ENCODE data around the gene ABHD16B. TPM values are rescaled to one million over a fixed set of nuclear protein-coding genes. Genes with fewer than 3 reads are reported as not detected.

The ABHD16B gene
- total and polyA plus RNA-seq, 10 of the 15 experiments (the other 5 are each of a cell fraction or from before 2014, with no cell fraction given) = 0.13 TPM; not detected in 9

DNA sequence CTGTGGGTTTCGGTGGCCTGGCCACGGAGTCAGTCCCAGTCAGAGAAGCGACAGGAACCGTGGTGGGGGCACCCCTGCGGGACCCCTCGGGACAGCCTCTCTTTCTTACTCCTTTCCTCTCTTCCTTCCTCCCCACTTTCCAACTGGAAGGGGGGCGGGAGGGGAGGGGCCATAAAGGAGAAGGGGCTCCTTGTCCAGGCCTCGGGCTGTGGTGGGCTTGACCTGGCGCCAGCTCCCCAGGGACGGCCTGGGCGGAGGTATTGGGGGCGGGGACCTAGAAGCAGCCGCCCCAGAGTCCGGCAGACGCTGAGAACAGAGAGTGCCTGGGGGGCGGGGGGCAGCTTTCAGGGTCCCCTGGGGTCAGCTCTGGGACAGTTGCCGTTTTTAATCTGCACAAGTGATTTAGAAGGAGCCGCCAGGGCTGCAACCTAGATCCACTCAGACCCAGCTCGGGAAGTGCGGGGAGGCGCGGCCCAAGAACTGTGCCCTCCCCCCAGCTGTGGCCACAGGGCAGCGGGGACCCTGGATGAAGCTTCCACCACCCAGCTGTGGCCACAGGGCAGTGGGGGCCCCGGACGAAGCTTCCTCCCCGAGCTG, 6.4 kb upstream of the ABHD16B start:
- no peaks in the 10 kb centered on the region for H3K79me2 ChIP-seq (ENCODE audit: control insufficient read depth, insufficient read depth, low read length)
- peak; percentile 14 for TF ChIP-seq MEF2B (IDR thresholded peaks at IDR 0.05; ENCODE audit: partially characterized antibody, poor library complexity, severe bottlenecking)
- TF ChIP-seq ZNF274 (IDR thresholded peaks at IDR 0.05; ENCODE audit: insufficient read depth, insufficient read length) = no peak
- intact Hi-C loops (cut with micrococcal nuclease; ENCODE audit: unreplicated experiment) = no loop called here
- CTCF ChIA-PET = no interaction called here
- ATAC-seq (no peak), FAIRE-seq (no peak), DNase-seq (ENCODE audit: low read depth, low spot score) (no peak)
- H2AFZ ChIP-seq (ENCODE audit: control insufficient read depth, low read depth, low read length) = peak overlapping the region; percentile 56; the same call in 1 of the 2 replicates
- SMC1A ChIA-PET (ENCODE audit: uncharacterized antibody, unreplicated experiment) = interaction anchor here (1.5 kb wide), 1 partner anchor 9 kb away, joined by 4 read pairs; no protein-coding TSS in a partner anchor
- H3K4me3 ChIP-seq = no peak overlapping the region
- 18% methylated on average over 23 of the region's 26 CpGs for WGBS (ENCODE audit: insufficient coverage, insufficient replicate concordance, low lambda C conversion rate, missing lambda C conversion rate)
- POLR2A ChIA-PET = interaction anchor here (0.6 to 1.0 kb wide), 2 partner anchors 127 to 402 kb away, joined by 4 to 5 read pairs; no protein-coding TSS in a partner anchor
- no peak overlapping the region for H3K9ac ChIP-seq (ENCODE audit: control insufficient read depth, insufficient read depth, low read length)
- no TSS peak for BruUV-seq (replicated peaks)
- H4K20me1 ChIP-seq (ENCODE audit: control insufficient read depth, insufficient read depth) = no peaks in the 10 kb centered on the region
- H3K36me3 ChIP-seq (ENCODE audit: control insufficient read depth in 2 of 2, insufficient read depth in 2 of 2, low read length in 1 of 2) = no peaks in the 10 kb centered on the region
- peaks cover 54% of the 10 kb centered on the region for H3K4me1 ChIP-seq (ENCODE audit: control insufficient read depth, insufficient read depth, low read length)
- no peaks in the 10 kb centered on the region for H3K27me3 ChIP-seq (replicated peaks in 1 of 2; ENCODE audit: control insufficient read depth in 2 of 2, insufficient read depth in 2 of 2, low read length in 1 of 2)
- H3K9me3 ChIP-seq (replicated peaks; ENCODE audit: control insufficient read depth, insufficient read depth, low read length) = no peaks in the 10 kb centered on the region
- H3K27ac ChIP-seq (ENCODE audit: control insufficient read depth, insufficient read depth) = peak overlapping the region; percentile 72
- in situ Hi-C loops (cut with MboI) = loop anchor here (5.0 kb wide), 1 partner anchor 148 kb away; the partner anchor contains the start of genes ARFRP1 and ZGPAT
- peak overlapping the region; percentile 56; the same call in 1 of the 2 replicates for H3K4me2 ChIP-seq (ENCODE audit: control insufficient read depth, insufficient read depth)
- RAD21 ChIA-PET (ENCODE audit: unreplicated experiment) = interaction anchor here (0.9 to 1.4 kb wide), 2 partner anchors 147 to 317 kb away, joined by 3 read pairs; partner anchors contain the start of genes ARFRP1, PTK6 and ZGPAT

DNA sequence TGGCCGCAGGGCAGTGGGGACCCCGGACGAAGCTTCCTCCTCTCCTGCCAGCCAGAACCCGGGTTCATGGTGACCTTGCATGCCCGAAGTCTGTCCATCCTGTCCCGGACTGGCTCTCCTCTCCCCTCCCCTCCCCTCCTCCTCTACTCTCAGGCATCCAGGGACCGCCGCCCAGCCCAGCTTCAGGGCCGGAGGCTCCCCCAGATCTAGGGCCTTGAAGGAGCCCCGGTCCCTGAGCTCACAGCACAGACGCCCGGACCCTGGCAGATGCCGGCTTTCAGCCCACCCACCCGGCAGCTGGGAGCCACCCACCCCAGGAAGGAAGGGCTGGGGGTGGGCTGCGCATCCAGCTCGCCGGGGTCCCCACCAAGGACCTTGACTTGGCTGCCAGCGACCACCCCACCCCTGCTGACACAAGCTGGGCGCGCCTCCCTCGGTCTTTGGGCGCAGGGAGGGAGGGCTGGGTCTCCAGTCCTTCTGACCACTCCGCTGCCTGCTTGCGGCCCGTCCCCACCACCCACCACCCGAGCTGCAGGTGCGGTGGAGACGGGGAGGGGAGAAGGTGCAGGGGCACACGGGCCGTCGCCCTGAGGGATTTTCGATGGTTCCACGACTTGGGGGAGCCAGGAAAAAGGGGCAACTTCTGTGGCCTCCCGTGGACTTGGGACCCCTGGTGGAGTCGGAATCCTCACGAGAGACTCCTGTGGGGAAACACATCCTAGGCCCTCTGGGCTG, 5.8 kb upstream of the ABHD16B start:
- DNase-seq (ENCODE audit: low read depth, low spot score) (no peak), ATAC-seq (no peak), FAIRE-seq (no peak)
- ChIA-PET RAD21 (ENCODE audit: unreplicated experiment) (interaction anchor here (0.9 kb wide), 1 partner anchor 147 kb away, joined by 3 read pairs; the partner anchor contains the start of genes ARFRP1 and ZGPAT), SMC1A (ENCODE audit: uncharacterized antibody, unreplicated experiment) (interaction anchor here (1.5 kb wide), 1 partner anchor 9 kb away, joined by 4 read pairs; no protein-coding TSS in a partner anchor), POLR2A (interaction anchor here (0.7 to 1.0 kb wide), 2 partner anchors 302 to 401 kb away, joined by 3 to 4 read pairs; no protein-coding TSS in a partner anchor), CTCF (no interaction called here)
- in situ Hi-C loops (cut with MboI) = loop anchor here (5.0 kb wide), 1 partner anchor 148 kb away; the partner anchor contains the start of genes ARFRP1 and ZGPAT
- no peaks in the 10 kb centered on the region for H3K9me3 ChIP-seq (replicated peaks; ENCODE audit: control insufficient read depth, insufficient read depth, low read length)
- H3K4me3 ChIP-seq = no peak overlapping the region
- WGBS (ENCODE audit: insufficient coverage, insufficient replicate concordance, low lambda C conversion rate, missing lambda C conversion rate) = 85% methylated on average over 30 of the region's 36 CpGs
- H3K36me3 ChIP-seq (ENCODE audit: control insufficient read depth in 2 of 2, insufficient read depth in 2 of 2, low read length in 1 of 2) = no peaks in the 10 kb centered on the region
- no peaks in the 10 kb centered on the region for H4K20me1 ChIP-seq (ENCODE audit: control insufficient read depth, insufficient read depth)
- no peak overlapping the region for H3K27ac ChIP-seq (ENCODE audit: control insufficient read depth, insufficient read depth)
- BruUV-seq (replicated peaks) = no TSS peak
- H3K4me1 ChIP-seq (ENCODE audit: control insufficient read depth, insufficient read depth, low read length) = peaks cover 51% of the 10 kb centered on the region
- H3K9ac ChIP-seq (ENCODE audit: control insufficient read depth, insufficient read depth, low read length) = no peak overlapping the region
- no peaks in the 10 kb centered on the region for H3K27me3 ChIP-seq (replicated peaks in 1 of 2; ENCODE audit: control insufficient read depth in 2 of 2, insufficient read depth in 2 of 2, low read length in 1 of 2)
- no peak overlapping the region for H3K4me2 ChIP-seq (ENCODE audit: control insufficient read depth, insufficient read depth)
- H2AFZ ChIP-seq (ENCODE audit: control insufficient read depth, low read depth, low read length) = no peak overlapping the region
- intact Hi-C loops (cut with micrococcal nuclease; ENCODE audit: unreplicated experiment) = no loop called here
- H3K79me2 ChIP-seq (ENCODE audit: control insufficient read depth, insufficient read depth, low read length) = no peaks in the 10 kb centered on the region
- TF ChIP-seq, protein P1, sequence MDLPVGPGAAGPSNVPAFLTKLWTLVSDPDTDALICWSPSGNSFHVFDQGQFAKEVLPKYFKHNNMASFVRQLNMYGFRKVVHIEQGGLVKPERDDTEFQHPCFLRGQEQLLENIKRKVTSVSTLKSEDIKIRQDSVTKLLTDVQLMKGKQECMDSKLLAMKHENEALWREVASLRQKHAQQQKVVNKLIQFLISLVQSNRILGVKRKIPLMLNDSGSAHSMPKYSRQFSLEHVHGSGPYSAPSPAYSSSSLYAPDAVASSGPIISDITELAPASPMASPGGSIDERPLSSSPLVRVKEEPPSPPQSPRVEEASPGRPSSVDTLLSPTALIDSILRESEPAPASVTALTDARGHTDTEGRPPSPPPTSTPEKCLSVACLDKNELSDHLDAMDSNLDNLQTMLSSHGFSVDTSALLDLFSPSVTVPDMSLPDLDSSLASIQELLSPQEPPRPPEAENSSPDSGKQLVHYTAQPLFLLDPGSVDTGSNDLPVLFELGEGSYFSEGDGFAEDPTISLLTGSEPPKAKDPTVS (IDR thresholded peaks at IDR 0.05; ENCODE audit: low read depth, low read length) = no peak
- TF ChIP-seq YBX1 (IDR thresholded peaks at IDR 0.05) = no peak
- TF ChIP-seq BMI1 (IDR thresholded peaks at IDR 0.05; ENCODE audit: borderline replicate concordance) = no peak
- no peak for TF ChIP-seq CBX3 (IDR thresholded peaks at IDR 0.05; ENCODE audit: borderline replicate concordance, low read depth)
- TF ChIP-seq, protein P2, sequence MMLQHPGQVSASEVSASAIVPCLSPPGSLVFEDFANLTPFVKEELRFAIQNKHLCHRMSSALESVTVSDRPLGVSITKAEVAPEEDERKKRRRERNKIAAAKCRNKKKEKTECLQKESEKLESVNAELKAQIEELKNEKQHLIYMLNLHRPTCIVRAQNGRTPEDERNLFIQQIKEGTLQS (IDR thresholded peaks at IDR 0.05; ENCODE audit: borderline replicate concordance, extremely low read depth, low read depth, low read length) = no peak
- no peak for TF ChIP-seq GATAD2B (conservative IDR thresholded peaks at IDR 0.05; ENCODE audit: low read depth)
- TF ChIP-seq SPI1 (IDR thresholded peaks at IDR 0.05; ENCODE audit: borderline replicate concordance, insufficient read depth, low read depth, low read length) = no peak
- TF ChIP-seq BRCA1 (IDR thresholded peaks at IDR 0.05; ENCODE audit: low read depth, low read length) = no peak
- no peak for TF ChIP-seq SIN3A (IDR thresholded peaks at IDR 0.05; ENCODE audit: low read depth, low read length)
- no peak for TF ChIP-seq MYC (IDR thresholded peaks at IDR 0.05; ENCODE audit: insufficient read depth, insufficient read length, insufficient replicate concordance, low read length, severe bottlenecking)
- no peak for TF ChIP-seq CHD2 (IDR thresholded peaks at IDR 0.05; ENCODE audit: borderline replicate concordance, low read depth, low read length)
